ENCODE data around the gene LTA.

DNA sequence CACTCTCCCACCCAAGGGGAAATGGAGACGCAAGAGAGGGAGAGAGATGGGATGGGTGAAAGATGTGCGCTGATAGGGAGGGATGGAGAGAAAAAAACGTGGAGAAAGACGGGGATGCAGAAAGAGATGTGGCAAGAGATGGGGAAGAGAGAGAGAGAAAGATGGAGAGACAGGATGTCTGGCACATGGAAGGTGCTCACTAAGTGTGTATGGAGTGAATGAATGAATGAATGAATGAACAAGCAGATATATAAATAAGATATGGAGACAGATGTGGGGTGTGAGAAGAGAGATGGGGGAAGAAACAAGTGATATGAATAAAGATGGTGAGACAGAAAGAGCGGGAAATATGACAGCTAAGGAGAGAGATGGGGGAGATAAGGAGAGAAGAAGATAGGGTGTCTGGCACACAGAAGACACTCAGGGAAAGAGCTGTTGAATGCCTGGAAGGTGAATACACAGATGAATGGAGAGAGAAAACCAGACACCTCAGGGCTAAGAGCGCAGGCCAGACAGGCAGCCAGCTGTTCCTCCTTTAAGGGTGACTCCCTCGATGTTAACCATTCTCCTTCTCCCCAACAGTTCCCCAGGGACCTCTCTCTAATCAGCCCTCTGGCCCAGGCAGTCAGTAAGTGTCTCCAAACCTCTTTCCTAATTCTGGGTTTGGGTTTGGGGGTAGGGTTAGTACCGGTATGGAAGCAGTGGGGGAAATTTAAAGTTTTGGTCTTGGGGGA lies 4.0 kb downstream of the LTA start:
- TF ChIP-seq, protein P1, sequence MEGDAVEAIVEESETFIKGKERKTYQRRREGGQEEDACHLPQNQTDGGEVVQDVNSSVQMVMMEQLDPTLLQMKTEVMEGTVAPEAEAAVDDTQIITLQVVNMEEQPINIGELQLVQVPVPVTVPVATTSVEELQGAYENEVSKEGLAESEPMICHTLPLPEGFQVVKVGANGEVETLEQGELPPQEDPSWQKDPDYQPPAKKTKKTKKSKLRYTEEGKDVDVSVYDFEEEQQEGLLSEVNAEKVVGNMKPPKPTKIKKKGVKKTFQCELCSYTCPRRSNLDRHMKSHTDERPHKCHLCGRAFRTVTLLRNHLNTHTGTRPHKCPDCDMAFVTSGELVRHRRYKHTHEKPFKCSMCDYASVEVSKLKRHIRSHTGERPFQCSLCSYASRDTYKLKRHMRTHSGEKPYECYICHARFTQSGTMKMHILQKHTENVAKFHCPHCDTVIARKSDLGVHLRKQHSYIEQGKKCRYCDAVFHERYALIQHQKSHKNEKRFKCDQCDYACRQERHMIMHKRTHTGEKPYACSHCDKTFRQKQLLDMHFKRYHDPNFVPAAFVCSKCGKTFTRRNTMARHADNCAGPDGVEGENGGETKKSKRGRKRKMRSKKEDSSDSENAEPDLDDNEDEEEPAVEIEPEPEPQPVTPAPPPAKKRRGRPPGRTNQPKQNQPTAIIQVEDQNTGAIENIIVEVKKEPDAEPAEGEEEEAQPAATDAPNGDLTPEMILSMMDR (IDR thresholded peaks at IDR 0.05), result no peak
- TF ChIP-seq POLR2A (IDR thresholded peaks at IDR 0.05), result no peak

Data from prostate gland (tissue), 2 donors.